GM19397 (cell line): Measurements from ENCODE around the gene NBPF12.
"Not testable (repeated sequence)": the region's sequence is repeated elsewhere in the genome, so short reads cannot be mapped to it uniquely, and the experiment has no call there.

ENCODE experiments used
- ATAC-seq: cut with Tn5 transposase; IDR thresholded peaks from one replicate; pipeline ENCODE4 v1.9.1; 2021; ENCODE audit warnings: mild to moderate bottlenecking, moderate library complexity; ENCODE audit not compliant: unreplicated experiment

NBPF12 gene

GRCh38 chr1:146985855-146986254, 47.7 kb downstream of the NBPF12 start:
- not testable (repeated sequence) for ATAC-seq

GRCh38 chr1:146986450-146986849, 48.3 kb downstream of the NBPF12 start:
- not testable (repeated sequence) for ATAC-seq

- ATAC-seq: not testable (repeated sequence)
Observed at GRCh38 chr1:146987502-146987901, 49.4 kb downstream of the NBPF12 start.

- ATAC-seq: not testable (repeated sequence)
Observed at GRCh38 chr1:146989455-146989854, 51.3 kb downstream of the NBPF12 start.

GRCh38 chr1:147008495-147008894, 70.4 kb downstream of the NBPF12 start:
- ATAC-seq: not testable (repeated sequence)

- not testable (repeated sequence) for ATAC-seq
Observed at GRCh38 chr1:147026975-147027374, 88.9 kb downstream of the NBPF12 start.

- not testable (repeated sequence) for ATAC-seq
Observed at GRCh38 chr1:147030066-147030653, 92.0 kb downstream of the NBPF12 start.

- no peak for ATAC-seq
Observed at GRCh38 chr1:147039916-147040315, 101.8 kb downstream of the NBPF12 start.

GRCh38 chr1:147042891-147043290, 104.8 kb downstream of the NBPF12 start:
- not testable (repeated sequence) for ATAC-seq

- ATAC-seq: not testable (repeated sequence)
Observed at GRCh38 chr1:147044511-147044910, 106.4 kb downstream of the NBPF12 start.
